Stimulated activated naive CD4-positive, alpha-beta T cell (primary cell): Measurements from ENCODE around the gene BIRC2.
A peak's percentile ranks its signal among the peaks of the same experiment; 100 is the strongest.
"Not testable (repeated sequence)": the region's sequence is repeated elsewhere in the genome, so short reads cannot be mapped to it uniquely, and the experiment has no call there.

Source experiments
- DNase-seq, 6 experiments: peaks; one replicate each; lab custom pipeline; 2025; lab: John Stamatoyannopoulos, UW

The BIRC2 gene

DNA sequence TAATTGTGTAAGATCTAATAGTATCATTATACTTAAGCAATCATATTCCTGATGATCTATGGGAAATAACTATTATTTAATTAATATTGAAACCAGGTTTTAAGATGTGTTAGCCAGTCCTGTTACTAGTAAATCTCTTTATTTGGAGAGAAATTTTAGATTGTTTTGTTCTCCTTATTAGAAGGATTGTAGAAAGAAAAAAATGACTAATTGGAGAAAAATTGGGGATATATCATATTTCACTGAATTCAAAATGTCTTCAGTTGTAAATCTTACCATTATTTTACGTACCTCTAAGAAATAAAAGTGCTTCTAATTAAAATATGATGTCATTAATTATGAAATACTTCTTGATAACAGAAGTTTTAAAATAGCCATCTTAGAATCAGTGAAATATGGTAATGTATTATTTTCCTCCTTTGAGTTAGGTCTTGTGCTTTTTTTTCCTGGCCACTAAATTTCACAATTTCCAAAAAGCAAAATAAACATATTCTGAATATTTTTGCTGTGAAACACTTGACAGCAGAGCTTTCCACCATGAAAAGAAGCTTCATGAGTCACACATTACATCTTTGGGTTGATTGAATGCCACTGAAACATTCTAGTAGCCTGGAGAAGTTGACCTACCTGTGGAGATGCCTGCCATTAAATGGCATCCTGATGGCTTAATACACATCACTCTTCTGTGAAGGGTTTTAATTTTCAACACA is 23.3 kb upstream of the BIRC2 start:
- DNase-seq = no peak

DNA sequence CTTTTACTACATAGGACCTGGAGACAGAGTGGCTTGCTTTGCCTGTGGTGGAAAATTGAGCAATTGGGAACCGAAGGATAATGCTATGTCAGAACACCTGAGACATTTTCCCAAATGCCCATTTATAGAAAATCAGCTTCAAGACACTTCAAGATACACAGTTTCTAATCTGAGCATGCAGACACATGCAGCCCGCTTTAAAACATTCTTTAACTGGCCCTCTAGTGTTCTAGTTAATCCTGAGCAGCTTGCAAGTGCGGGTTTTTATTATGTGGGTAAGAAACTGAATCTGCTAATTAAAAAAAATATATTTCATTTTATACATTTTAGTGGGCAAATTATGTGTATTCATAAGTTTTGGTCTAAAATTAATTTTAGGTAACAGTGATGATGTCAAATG is 21.9 kb upstream of the BIRC2 start:
- peak in 1 of 6 experiments; percentile 10 for DNase-seq

DNA sequence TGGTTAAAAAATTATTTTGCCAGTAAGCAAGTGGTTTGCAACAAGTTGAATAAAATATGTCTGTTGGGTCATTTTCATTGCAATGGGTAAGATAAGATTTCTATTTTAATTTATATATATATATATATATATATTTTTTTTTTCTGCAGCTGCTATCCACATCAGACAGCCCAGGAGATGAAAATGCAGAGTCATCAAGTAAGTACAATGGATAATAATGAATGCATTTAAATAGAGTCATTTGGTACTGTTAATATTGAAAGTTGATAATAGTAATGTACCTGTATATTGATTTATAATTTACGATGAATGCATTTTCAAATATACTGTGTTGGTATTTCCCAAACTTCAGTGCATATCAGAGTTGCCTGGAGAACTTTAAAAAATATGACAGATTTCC is 18.3 kb upstream of the BIRC2 start:
- DNase-seq = no peak

DNA sequence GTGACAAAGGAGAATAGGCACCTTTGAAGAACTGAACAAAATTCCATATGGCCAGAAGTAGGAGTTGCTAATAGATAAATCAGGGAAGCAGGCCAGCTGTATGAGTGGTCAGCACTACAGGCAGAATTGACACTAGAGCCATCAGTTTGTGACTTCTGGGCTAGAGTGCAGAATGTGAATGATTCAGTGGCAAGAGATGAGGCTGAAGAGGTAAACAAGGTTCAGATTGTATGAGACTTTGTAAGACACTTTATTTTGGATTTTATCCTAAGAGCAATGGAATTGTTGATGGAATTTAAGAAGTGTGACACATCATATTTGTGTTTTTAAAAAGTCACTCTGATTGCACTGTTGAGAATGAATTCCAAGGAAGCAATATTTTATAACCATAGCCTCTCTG is 16.8 kb upstream of the BIRC2 start:
- no peak for DNase-seq

DNA sequence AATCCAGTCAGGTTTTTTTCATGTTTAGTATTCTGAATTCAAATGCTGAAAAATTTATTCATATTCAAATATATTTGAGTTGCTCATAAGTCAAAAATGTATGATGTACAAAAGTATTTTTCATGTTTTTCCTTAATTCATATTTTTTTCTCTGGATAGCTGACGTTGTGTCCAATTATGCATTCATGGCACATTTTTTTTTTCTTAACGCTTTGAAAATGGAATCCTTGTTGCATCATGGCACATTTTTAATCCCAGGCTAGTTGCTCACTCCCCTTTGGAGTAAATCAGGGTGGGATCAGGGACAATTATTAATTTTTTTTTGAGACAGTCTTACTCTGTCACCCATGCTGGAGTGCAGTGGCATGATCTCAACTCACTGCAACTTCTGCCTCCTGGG is 15.7 kb upstream of the BIRC2 start:
- DNase-seq = no peak

DNA sequence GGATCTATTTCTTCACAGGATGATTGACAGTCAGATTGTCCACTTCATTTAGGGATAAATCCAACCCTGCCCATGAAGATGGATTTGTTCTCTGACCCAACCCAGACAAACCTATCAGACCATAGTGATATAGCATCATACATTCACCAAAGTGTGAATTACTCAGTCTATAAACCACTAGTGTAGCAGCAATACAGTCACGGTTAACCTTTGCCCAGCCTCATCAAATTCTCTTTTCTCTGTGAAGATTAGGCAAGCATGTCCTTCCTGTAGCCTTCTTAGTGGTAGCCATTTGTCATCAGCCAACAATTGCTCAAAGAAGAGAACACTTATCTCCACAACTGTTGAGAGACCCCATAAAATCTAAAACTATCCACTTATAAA is 14.4 kb upstream of the BIRC2 start:
- DNase-seq = no peak

DNA sequence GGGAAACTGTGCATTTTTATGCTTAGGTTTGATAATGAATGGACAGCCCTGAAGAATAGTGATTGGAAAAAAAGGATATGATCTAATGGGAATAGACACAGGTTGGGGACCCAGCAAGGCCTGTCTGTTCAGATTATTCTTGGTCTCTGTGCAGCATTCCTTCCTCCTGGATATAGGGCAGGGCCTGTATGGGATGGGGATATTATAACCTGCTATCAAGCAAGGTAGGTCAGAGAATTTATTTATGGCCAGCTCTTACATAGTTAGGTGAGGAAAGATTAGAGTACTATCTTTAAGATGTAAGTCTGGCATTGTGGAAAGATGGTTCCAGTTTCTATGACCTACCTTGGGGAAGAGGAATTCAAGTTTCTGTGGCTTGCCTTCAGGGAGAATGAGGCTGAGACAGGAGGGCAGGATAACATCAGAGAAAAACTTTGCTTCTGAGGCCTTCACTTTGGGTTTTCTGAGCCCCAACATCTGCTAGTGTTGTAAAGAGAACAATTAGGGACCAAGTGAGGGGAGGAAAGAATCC is 8.5 kb upstream of the BIRC2 start:
- no peak for DNase-seq

DNA sequence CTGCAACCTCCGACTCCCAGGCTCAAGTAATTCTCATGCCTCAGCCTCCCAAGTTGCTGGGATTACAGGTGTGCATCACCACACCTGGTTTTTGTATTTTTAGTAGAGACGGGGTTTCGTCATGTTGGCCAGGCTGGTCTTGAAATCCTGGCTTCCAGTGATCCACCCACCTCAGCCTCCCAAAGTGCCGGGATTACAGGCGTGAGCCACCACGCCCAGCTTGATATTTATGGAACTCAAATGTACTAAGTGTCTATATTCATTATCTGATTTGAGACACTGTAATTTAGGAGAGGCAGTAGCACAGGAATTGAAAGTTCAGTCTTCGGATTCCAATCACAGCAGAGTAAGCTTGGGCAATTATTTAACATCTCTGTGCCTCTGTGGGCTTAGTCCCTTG is 5.7 kb upstream of the BIRC2 start:
- not testable (repeated sequence) for DNase-seq

DNA sequence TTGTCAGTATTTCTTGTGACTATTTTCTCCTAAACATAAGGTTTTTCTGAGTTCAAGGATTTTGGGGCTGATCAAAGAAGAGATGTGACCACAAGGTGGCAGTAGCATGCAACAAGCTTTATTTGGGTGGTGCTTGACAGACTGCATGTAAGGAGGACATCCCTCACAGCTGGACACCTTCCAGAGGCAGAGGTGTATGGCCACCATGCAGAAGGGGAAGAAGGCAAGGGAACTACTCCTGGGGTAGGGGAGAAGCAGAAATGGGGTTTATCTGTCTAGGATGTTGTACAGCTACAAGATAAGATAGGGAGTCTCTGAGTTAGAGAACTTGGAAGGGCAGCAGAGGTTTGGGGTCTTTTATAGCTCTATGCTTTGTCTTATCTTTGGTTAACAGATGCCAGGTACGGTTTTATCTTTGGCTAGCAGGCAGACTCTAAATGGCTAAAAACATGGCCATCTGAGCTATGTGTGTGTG is 5.1 kb upstream of the BIRC2 start:
- peak; percentile 51 to 81 (median 60) for DNase-seq

DNA sequence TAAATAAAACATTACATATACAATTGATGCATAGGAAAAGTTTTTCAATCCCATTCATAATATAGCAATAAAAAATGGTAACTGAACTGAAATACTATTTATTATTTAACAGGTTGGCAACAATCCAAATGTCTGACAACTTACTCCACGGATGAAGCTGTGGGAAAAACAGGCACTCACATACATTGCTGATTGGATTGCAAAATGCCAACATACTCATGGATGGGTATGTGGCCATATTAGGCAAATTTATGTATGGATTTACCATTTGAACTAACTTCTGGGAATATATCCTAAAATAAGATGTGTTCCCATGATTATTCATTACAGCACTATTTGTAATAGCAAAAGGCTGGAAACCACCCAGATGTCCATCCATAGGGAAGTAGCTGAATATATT is 3.2 kb upstream of the BIRC2 start:
- no peak for DNase-seq

DNA sequence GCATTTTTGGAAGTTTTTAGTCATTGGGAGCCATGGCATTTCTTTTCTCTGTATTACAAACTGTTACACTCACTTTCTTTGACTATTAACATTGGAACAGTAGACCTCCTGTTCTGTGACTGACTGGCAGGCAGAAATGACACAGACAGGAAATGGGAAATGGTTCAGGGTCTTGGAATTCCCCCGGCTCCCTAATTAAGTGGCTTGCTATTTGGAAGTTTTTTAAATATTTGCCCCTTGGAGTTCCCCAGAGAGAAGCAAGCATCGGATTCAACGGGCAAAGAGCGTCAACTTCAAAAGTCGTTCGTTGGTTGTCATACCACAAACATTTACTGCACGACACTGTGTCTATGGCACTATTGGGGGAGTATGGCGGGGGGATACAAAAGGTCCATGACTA is 1.1 kb upstream of the BIRC2 start:
- DNase-seq = no peak

DNA sequence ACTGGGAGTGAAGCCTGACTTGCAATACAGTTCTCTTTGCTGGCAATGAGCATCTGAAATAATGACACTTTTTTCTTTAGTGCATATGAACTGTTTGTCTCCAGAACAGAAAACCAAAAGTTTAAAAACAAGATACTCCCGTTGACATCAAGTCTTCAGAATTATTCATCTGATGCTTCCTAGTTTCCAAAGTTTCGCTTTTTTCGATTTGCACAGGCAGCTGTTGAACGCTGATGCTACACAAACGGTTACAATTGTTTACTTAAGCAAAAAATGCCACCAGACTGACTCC is 612 bp upstream of the BIRC2 start:
- DNase-seq = no peak

DNA sequence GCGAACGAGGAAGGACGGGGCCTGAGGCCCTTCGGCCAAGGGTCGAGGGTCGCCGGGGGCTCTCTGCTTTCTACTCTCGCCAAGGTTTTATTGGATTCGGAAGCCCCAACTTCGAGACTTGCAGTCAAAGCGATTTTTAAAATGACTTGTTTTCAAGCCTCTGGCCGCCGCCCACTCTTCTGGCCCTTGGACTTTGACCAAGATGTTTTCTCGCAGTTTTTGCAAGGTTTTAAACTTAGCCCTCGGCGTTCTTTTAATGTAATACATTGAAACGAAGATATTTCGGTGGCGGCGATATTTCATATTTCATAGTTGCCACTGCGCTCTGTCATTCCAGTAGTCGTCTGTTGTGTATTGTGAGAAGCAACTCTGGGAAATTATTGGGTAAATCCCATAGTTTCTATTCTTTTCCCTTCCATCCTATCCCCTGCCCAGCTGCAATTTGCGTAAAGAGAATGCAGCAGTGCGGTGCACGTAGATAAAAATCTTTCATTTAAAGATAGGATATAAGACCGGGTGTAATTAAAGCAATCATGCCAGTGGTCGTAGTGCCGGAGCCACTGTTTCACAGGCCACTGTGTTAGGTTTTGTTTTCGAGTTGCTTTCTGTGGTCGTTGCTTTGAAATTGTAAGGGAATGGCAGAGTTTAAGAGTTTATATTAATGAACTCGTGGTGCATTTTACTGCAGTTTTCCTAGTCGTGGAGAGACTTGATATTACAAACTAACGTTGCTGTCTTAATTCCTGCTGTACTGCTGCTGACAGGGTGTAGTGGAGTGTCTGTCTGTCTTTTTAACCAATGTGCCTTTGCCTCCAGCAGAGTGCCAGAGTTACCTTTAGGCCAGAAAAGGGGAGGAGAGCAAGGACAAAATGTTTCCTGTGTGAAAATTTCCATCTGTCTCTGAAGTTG is 702 bp downstream of the BIRC2 start:
- DNase-seq = peak; percentile 12 to 58 (median 24)

DNA sequence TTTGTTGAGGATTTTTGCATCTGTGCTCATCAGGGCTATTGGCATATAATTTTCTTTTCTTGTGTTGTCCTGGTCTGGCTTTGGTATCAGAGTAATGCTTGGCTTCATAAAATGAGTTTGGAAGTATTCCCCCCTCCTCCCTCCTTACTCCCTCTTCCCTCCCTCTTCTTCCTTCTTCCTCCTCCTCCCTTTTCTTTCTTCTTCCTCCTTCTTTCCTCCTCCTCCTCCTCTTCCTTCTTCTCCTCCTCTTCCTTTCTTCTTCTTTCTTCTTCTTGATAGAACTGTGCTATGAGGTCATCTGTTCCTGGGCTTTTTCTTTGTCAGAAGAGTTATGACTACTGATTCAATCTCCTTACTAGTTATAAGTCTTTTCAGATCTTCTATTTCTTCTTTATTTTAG is 10.1 kb downstream of the BIRC2 start:
- no peak for DNase-seq

DNA sequence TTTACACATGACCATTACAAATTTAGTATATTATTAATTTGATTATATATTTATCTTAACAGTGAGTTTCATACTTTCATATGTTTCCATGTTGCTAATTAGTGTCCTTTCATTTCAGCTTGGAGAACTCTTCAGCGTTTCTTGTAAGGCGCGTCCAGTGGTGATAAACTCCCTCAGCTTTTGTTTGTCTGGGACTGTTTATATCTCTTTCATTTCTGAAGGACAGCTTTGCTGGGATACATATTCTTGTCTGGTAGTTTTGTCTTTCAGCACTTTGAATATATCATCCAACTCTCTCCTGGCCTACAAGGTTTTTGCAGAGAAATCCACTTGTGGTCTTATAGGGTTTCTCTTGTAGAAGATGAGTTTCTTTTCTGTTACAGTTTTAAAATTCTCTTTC is 12.4 kb downstream of the BIRC2 start:
- DNase-seq = no peak

DNA sequence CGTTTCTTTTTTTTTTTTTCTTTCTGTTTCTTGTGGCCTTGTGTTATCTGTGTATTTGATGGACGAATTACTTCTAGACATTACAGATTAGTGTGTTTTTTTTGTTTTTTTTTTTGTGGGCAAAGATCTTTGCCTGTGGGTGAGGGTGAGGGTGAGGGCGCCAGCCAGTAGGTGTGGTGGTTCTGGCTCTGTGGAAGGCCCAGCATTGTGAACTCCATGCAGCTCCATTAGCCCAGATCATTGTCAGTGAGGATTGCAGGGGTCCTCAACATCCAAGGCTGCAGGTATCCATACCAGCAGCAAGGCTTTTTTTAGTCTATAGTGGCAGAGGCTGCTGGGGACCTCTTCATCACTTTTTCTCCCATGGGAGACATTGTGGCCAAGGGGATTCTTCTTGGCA is 13.7 kb downstream of the BIRC2 start:
- peak in 3 of 6 experiments; percentile 11 to 43 (median 28) for DNase-seq

DNA sequence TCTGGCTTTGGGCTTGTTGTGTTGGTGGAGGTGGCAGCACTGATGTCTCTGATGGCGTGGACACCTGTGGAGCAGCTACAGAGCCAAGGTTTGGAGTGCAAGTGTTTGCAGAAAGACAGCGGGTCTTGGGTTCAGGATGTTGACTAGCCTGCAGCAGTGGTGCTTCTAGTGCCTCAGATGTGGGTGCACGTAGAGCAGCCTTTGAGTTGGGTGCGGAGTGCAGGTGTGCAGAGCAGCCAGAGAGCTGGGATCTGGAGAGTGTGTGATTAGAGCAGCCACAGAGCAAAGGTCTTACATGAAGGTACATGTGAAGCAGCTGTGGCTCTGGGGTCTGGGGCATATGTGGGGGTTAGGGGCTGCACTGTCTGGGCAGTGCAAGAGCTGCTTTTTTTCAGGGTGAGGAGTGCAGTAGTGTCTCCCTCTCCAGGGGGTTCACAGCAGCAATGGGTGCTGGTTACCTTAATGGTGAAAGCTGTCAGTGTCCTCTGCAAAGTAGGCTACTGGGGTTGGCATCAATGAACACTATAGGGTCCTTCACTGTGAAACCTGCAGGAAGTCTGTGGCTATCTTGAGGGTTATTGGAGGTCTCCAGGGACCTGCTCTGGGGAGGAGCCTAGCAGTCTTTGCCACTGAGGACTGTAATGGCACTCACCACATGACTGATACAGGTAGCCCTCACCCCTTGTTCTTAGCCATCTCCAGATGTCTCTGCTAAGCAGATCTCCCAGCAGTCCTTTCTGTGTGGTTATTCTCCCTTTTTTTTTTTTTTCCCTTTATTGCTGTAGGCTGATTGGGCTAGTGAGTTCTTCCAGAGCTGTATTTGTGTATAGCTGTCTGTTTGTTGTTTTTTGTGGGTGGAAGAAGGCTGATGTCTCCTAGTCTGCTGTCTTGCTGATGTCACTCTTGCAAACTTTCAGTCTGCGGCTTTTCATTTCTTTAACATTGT is 14.3 kb downstream of the BIRC2 start:
- DNase-seq = peak; percentile 40 to 76 (median 62)

DNA sequence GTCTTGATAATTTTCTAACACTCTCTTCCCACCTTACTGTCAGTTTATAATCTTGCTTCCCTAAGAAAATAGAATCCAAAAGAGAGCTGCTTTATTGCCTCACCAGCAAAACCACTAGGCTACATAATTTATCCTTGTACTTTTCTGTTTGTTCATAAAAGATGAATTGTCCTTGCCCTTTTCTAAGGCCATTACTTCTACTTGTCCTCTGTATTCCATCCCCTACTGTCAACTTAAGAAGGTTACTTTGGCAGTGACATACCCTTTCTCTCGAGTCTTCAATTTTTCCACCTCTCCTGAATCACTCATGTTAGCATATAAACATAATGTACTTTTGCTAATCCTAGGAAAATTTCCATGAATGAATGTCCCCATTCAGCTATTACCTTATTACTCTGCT is 18.0 kb downstream of the BIRC2 start:
- DNase-seq = no peak

DNA sequence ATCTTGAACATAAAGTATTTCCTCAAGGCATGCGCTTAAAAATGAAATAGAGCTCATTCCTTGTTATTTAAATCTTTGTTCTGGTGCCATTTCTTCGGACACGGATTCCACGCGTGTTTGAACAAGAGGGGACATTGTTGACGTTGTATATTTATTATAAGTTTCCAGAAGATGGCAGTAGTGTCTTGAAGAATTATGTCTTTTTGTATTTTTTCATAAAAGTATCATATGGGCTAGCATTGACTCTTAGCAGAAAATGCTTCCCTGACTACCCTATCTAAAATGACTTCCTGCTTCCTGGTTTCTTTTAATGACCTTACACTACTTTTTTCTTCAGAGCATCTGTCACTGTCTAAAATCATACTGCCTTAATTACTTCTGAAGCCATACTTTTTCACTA is 20.4 kb downstream of the BIRC2 start:
- DNase-seq = peak in 3 of 6 experiments; percentile 43 to 61 (median 49)

DNA sequence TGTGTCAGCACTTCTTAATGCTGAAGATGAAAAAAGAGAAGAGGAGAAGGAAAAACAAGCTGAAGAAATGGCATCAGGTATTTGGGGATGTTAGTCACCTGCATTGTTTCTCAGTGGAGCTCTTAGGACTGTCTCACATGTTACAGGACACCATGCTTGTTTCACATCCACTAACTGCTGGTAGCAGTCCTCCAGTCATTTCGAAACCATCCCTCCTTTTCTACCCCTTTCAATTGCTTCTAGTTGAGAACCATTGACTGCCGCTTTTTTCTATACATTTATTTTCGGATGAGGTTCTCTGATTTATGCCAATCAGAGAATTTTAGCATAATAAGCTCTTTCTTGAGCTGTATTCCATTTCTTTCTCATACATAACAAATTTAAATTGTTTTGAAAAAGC is 21.5 kb downstream of the BIRC2 start:
- no peak for DNase-seq

DNA sequence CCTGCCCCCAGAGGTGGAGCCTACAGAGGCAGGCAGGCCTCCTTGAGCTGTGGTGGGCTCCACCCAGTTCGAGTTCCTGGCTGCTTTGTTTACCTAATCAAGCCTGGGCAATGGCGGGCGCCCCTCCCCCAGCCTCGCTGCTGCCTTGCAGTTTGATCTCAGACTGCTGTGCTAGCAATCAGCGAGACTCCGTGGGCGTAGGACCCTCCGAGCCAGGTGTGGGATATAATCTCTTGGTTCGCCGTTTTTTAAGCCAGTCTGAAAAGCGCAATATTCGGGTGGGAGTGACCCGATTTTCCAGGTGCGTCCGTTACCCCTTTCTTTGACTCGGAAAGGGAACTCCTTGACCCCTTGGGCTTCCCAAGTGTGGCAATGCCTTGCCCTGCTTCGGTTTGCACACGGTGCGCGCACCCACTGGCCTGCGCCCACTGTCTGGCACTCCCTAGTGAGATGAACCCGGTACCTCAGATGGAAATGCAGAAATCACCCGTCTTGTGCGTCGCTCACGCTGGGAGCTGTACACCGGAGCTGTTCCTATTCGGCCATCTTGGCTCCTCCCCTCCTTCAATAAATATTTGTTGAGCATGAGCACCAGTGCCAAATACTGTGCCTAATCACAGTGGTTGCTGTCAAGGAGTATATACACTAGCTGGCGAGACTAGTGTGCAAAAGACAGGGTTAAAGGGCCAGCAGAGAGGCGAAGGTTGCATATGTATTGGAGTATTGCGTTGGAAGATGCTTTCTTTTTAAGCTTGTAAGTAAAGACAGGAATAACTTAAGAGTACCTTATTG is 27.8 kb downstream of the BIRC2 start:
- DNase-seq = peak in 1 of 6 experiments; percentile 13
